OCI-LY7 (cell line): ENCODE results near the gene GOSR2. TPM values are rescaled to one million over a fixed set of nuclear protein-coding genes. Genes with fewer than 3 reads are reported as not detected.

ENCODE experiments used
- Bru-seq: library from RNA; stranded (reverse); fragments of 400-500 nt; gene quantifications from one replicate; lab custom pipeline; 2021; lab: Mats Ljungman, UMichigan
- BruChase-seq, 2 experiments: library from RNA; stranded (reverse); fragments of 400-500 nt; gene quantifications; one replicate each; lab custom pipeline; 2021; lab: Mats Ljungman, UMichigan
- BruUV-seq: library from RNA; stranded (reverse); fragments of 400-500 nt; replicated peaks from 2 replicates; lab custom pipeline; 2021; lab: Mats Ljungman, UMichigan
- CTCF ChIA-PET: fragments of 300-600 bp; sonication (Branson Sonifier 250); formaldehyde crosslinking; loops from one replicate; lab custom pipeline; 2022; ENCODE audit warnings: antibody characterized with exemption; ENCODE audit not compliant: unreplicated experiment; lab: Charles Lee
- POLR2A ChIA-PET: fragments of 300-600 bp; sonication (Branson Sonifier 250); formaldehyde crosslinking; loops from one replicate; lab custom pipeline; 2022; ENCODE audit warnings: antibody characterized with exemption; lab: Charles Lee
- DNase-seq: peaks from one replicate; pipeline ENCODE4 v3.0.0-alpha.2; 2015; ENCODE audit warnings: low spot score
- H2AFZ ChIP-seq: fragments of 200-600 bp; sonication (generic), shearing (Covaris generic); 2 replicates; pipeline ENCODE4 v1.6.1; 2014; ENCODE audit warnings: mild to moderate bottlenecking, antibody characterized with exemption, low read length, moderate library complexity
- H3K27ac ChIP-seq: fragments of 200-600 bp; sonication (generic); 2 replicates; pipeline ENCODE4 v1.5.1; 2014; ENCODE audit warnings: mixed run types, low read depth, mild to moderate bottlenecking, moderate library complexity, low read length, inconsistent platforms; ENCODE audit not compliant: poor library complexity, severe bottlenecking
- H3K36me3 ChIP-seq: fragments of 200-600 bp; sonication (generic); 2 replicates; pipeline ENCODE4 v1.6.1; 2014; ENCODE audit warnings: mild to moderate bottlenecking, antibody characterized with exemption, low read length, moderate library complexity, mixed read lengths; ENCODE audit not compliant: insufficient read depth
- H3K4me1 ChIP-seq: fragments of 200-600 bp; sonication (generic); 2 replicates; pipeline ENCODE4 v1.5.1; 2014; ENCODE audit warnings: mild to moderate bottlenecking, low read length; ENCODE audit not compliant: insufficient read depth, poor library complexity, severe bottlenecking
- H3K4me2 ChIP-seq: fragments of 200-600 bp; sonication (generic); 2 replicates; pipeline ENCODE4 v1.6.1; 2014; ENCODE audit warnings: mild to moderate bottlenecking, low read length
- H3K4me3 ChIP-seq: fragments of 200-600 bp; sonication (generic); 2 replicates; pipeline ENCODE4 v1.5.1; 2014; ENCODE audit warnings: mild to moderate bottlenecking, low read depth, low read length; ENCODE audit not compliant: poor library complexity, severe bottlenecking
- H3K79me2 ChIP-seq: fragments of 200-600 bp; sonication (generic); 2 replicates; pipeline ENCODE4 v1.6.1; 2016; ENCODE audit warnings: low read depth, mild to moderate bottlenecking, low read length, moderate library complexity, mixed read lengths; ENCODE audit not compliant: insufficient read depth
- H3K9me2 ChIP-seq: fragments of 200-600 bp; sonication (generic); 2 replicates; pipeline ENCODE4 v1.6.1; 2016; ENCODE audit warnings: mild to moderate bottlenecking, low read length, mixed read lengths; ENCODE audit not compliant: insufficient read depth
- H3K9me3 ChIP-seq: fragments of 200-600 bp; sonication (generic); 2 replicates; pipeline ENCODE4 v1.6.1; 2014; ENCODE audit warnings: mild to moderate bottlenecking, mixed run types, low read length, mixed read lengths
- H4K20me1 ChIP-seq: fragments of 200-600 bp; sonication (generic); 2 replicates; pipeline ENCODE4 v1.6.1; 2014; ENCODE audit warnings: mild to moderate bottlenecking, antibody characterized with exemption, low read length, moderate library complexity, mixed read lengths; ENCODE audit not compliant: insufficient read depth
- CTCF ChIP-seq: fragments of 200-600 bp; sonication (generic); conservative IDR thresholded peaks from 2 replicates; pipeline ENCODE4 v1.5.1; 2014; ENCODE audit warnings: mild to moderate bottlenecking, antibody characterized with exemption, low read length, moderate library complexity, mixed read lengths
- EZH2phosphoT487 ChIP-seq: fragments of 200-600 bp; sonication (generic); IDR thresholded peaks from 2 replicates; pipeline ENCODE4 v1.6.1; 2018; ENCODE audit warnings: low read depth, borderline replicate concordance, mild to moderate bottlenecking, mixed run types, antibody characterized with exemption, low read length, moderate library complexity, mixed read lengths
- intact Hi-C: fragments of 100-400 bp; cut with micrococcal nuclease; formaldehyde crosslinking; loops from one replicate; pipeline ENCODE4 v1.10.0; 2022; ENCODE audit not compliant: unreplicated experiment
- long read RNA-seq: library from polyadenylated mRNA; stranded (forward); transcript quantifications from one replicate; pipeline ENCODE4 v2.0.0, GENCODE V29; 2022
- total RNA-seq, 2 experiments: library from RNA; depleted of rRNA in 1 of 2; stranded (reverse); fragments of >200 nt in 1 of 2; shearing (Covaris generic) in 1 of 2; gene quantifications; 2 replicates each; pipeline ENCODE4 v1.2.3, GENCODE V29; 2014 to 2022

GOSR2 gene
- total RNA-seq (2014; rRNA removed; shearing (Covaris generic)), result 40.9 and 46.5 TPM in 2 replicates
- 61.6 and 62.8 TPM in 2 replicates for total RNA-seq (2022)
- percentile 88 among the genes with signal in this experiment for Bru-seq, nascent RNA
- BruChase-seq, experiment 1, labeled RNA remaining after a 6-hour chase, result percentile 93 among the genes with signal in this experiment
- BruChase-seq, experiment 2, labeled RNA remaining after a 2-hour chase, result percentile 95 among the genes with signal in this experiment
- long read RNA-seq, transcript GOSR2-208 (7 exons, 1,115 nt), result minor isoform, 9 of 75 reads
- long read RNA-seq, transcript GOSR2-232 (6 exons, 3,964 nt), result major isoform, 44 of 75 reads
- long read RNA-seq, partial matches to known transcripts, result 3 of 75 reads
- long read RNA-seq, other reads (novel, unspliced or antisense), result 7 of 75 reads

GRCh38 chr17:46922804-46923635, at the start of gene GOSR2:
Gene GOSR2 (plus strand): TSS chr17:46923160. CDS start chr17:46923193, 33 bp downstream.
- peaks cover 14% of the 10 kb centered on the region for H3K4me1 ChIP-seq
- H3K9me2 ChIP-seq, result no peaks in the 10 kb centered on the region
- ChIA-PET CTCF (no interaction called here), POLR2A (no interaction called here)
- H3K4me3 ChIP-seq, result peak within 1 kb of the TSS; percentile 86
- intact Hi-C loops, result no loop called here
- peak; percentile 94 for DNase-seq
- 0 out of 2 replicates have a peak, but pooled peaks cover 6% of the 10 kb centered on the region for H3K36me3 ChIP-seq
- BruUV-seq, result no TSS peak
- H3K79me2 ChIP-seq, result peaks cover 50% of the 10 kb centered on the region
- no peaks in the 10 kb centered on the region for H3K9me3 ChIP-seq
- peak within 1 kb of the TSS; percentile 75 for H3K27ac ChIP-seq
- TF ChIP-seq CTCF (no peak), EZH2phosphoT487 (no peak)
- peak within 1 kb of the TSS; percentile 71 for H3K4me2 ChIP-seq
- H2AFZ ChIP-seq, result peak within 1 kb of the TSS; percentile 86
- H4K20me1 ChIP-seq, result peaks cover 4% of the 10 kb centered on the region; the same call in 1 of the 2 replicates

- CTCF ChIA-PET, result no interaction called here
- POLR2A ChIA-PET, result no interaction called here
- Histone ChIP-seq H2AFZ (no peak overlapping the region), H3K9me2 (no peaks in the 10 kb centered on the region), H3K36me3 (no peaks in the 10 kb centered on the region), H3K4me1 (peaks cover 9% of the 10 kb centered on the region), H3K9me3 (no peaks in the 10 kb centered on the region), H3K4me3 (no peak overlapping the region), H3K79me2 (no peaks in the 10 kb centered on the region), H4K20me1 (no peaks in the 10 kb centered on the region), H3K27ac (no peak overlapping the region), H3K4me2 (no peak overlapping the region)
- TF ChIP-seq EZH2phosphoT487, result no peak
- TF ChIP-seq CTCF, result no peak
- DNase-seq, result no peak
- BruUV-seq, result no TSS peak
- intact Hi-C loops, result no loop called here
These were observed 48.9 kb upstream of the GOSR2 start for GRCh38 chr17:46873941-46874645.
